Activated CD4-positive, alpha-beta T cell treated with anti-CD3 and anti-CD28 coated beads for 48 hours (primary cell): ENCODE measurements around the gene TECTA.
"Not testable (repeated sequence)": the region's sequence is repeated elsewhere in the genome, so short reads cannot be mapped to it uniquely, and the experiment has no call there.

Source experiments
- DNase-seq: peaks from one replicate; pipeline ENCODE4 v3.0.0-alpha.2; 2020

The TECTA gene

DNA sequence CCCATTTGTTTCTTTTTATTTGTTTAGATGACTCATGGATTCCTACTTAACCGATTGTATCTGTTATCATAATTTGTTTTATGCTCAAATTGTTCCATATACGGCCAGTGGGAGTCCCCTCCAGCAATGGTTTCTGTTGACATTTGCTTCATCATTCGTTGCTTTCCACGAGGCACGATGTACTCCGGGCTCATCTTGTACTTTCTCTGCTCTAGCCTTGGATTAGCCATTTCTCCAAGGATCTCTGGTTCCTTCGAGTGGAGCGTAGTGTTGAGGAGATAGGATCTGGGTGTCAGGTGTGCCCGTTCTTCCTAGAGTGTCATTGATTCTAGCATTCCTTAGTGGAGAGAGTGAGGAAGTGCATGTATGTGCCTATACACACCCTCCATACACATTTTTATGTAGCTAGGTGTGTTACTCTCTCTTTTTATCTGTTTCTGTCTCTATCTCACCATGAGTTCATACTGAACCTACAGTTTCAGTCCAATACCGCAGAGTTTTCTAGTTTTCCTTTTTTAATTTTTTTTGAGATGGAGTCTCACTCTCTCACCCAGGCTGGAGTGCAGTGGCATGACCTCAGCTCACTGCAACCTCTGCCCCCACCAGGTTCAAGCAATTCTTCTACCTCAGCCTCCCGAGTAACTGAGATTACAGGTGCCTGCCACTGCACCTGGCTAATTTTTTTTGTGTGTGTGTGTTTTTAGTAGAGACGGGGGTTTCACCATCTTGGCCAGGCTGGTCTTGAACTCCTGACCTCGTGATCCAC is 31.4 kb downstream of the TECTA start:
- DNase-seq = no peak

GRCh38 chr11:121134741-121135312 is 33.8 kb downstream of the TECTA start:
- no peak for DNase-seq

GRCh38 chr11:121137005-121137404 is 36.0 kb downstream of the TECTA start:
- no peak for DNase-seq

DNA sequence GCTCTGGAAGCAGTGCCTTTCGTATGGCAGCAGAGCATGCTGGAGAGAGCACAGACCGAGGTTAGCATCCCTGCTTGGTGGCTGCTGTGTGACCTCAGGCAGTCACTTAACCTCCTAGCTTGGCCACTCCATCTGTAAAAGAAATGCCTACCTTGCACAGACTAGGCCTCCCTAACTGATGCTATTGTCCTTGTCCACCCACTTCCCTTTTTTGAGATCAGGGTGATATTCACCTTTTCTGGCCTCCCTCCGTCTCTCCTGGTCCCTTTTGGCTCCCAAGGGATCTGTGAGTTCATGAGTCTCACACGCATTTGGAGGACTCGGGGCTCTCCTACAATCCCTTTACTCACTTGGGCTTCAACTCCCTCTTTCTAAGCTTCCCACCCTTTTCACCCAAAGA is 37.2 kb downstream of the TECTA start:
- no peak for DNase-seq

- DNase-seq = no peak
Observed at GRCh38 chr11:121140369-121140768, 39.3 kb downstream of the TECTA start.

- DNase-seq = no peak
Observed at GRCh38 chr11:121141066-121141465, 40.0 kb downstream of the TECTA start.

DNA sequence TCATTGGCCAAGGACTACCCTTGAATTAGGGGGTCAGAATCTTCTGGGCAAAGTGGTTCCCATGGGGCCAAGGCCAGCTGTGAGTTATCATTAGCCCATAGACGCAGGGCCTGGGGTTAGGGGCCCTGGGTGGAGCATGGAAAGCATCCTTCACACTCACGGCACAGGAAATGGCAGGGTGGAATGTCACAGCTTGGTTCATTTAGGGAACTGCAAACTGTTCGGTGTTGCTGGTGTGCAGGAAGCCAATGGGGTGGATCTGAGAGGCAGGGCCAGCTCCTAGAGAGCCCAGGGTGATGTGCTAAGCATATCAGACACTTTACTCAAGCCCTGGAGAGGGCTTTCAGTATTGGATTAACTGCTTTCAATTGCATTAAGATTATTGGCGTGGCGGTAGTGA is 42.9 kb downstream of the TECTA start:
- DNase-seq = no peak

- no peak for DNase-seq
Observed at GRCh38 chr11:121144723-121145122, 43.7 kb downstream of the TECTA start.

- no peak for DNase-seq
Observed at GRCh38 chr11:121145826-121146225, 44.8 kb downstream of the TECTA start.

DNA sequence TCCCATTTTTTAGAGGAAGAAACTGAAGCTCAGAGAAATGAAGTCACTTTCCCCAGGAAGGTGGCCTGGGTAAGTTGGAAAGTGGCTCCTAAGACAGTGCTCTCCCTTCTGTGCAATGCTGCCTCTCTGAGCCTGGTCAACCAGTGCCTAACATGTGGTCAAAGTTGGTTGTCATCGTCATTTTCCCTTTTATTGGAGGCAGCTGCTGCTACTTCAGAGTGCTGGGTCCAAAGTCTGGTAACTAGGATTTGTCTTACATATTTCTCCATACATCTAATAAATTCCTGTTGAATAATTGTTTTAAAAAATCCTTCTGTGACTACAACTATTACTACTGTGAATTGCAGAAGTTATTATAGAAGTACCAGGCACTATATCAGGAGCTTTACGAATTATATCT is 48.1 kb downstream of the TECTA start:
- DNase-seq = no peak

- no peak for DNase-seq
Observed at GRCh38 chr11:121151207-121151688, 50.2 kb downstream of the TECTA start.

DNA sequence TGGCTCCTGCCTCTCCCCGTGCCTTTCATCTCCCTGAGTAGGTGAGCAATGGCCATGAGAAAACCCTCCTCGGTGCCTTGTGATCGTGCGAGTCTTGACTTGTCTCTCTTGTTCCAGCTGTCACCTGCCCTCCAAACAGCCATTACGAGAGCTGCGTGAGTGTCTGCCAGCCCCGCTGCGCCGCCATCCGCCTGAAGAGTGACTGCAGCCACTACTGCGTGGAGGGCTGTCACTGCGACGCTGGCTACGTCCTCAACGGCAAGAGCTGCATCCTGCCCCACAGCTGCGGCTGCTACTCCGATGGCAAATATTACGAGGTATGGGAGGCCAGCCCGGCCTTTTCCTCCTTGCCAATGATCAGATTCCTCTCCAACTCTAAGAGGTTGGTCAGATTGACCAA is 51.7 kb downstream of the TECTA start:
- DNase-seq = no peak

DNA sequence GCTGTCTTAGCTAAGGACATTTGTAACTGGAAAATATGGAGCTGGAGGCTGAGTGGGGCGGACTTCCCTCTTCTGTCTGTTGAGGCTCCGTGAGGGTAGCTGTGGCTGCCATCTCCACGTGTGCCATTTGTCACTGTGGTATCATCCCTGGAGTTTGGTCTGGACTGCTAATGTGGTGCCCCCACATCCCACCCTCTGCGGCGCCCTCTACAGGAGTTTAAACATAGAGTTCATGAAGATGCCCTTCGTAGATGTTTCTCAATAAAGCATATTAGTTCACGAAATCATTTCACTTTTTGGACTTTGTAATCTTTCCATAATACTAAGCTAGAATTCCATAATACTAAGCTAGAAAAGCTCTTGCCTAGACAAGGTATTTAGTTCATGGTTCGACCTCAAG is 52.4 kb downstream of the TECTA start:
- no peak for DNase-seq

DNA sequence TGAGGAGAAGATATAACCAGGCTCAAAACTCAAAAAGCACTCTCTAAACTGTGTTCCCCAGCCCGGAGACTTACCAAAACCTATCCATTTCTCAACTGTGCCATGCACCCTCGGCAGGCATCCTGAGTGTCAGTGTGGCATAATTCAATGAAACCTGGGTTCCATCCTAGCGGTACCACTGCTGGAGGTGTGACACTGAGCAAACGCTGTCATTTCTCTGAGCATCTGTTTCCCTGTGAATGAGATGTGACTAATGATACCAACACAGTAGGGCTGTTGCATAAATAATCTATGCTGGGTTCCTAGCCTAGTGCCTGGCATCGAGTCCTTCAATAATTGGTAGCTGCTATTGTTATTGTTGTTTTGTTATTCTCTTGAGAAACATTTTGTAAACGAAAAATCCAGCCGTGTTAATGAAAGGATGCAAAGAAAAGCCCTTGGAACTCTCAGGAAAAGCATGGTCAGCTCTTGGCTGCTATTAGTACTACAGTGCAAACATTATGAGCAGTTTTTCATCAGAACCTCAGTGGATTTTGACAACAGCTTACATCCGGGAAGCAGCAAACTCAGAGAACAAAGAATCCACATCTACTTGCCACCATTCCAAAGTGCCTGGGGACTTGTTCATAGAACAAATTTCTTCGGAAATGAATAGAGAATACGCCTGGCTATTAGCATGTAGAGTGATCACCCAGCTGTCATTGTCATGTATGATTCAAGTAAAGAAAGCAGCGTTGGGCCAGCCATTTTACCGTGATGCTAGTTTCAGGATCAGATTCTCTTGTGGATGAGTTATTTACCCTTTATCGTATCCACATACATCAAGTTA is 53.7 kb downstream of the TECTA start:
- no peak for DNase-seq

- no peak for DNase-seq
Observed at GRCh38 chr11:121157756-121158155, 56.7 kb downstream of the TECTA start.

- no peak for DNase-seq
Observed at GRCh38 chr11:121159741-121160140, 58.7 kb downstream of the TECTA start.

GRCh38 chr11:121161349-121161917 is 60.4 kb downstream of the TECTA start:
- no peak for DNase-seq

- DNase-seq = peak; percentile 19
Observed at GRCh38 chr11:121163658-121164308, 62.7 kb downstream of the TECTA start.

DNA sequence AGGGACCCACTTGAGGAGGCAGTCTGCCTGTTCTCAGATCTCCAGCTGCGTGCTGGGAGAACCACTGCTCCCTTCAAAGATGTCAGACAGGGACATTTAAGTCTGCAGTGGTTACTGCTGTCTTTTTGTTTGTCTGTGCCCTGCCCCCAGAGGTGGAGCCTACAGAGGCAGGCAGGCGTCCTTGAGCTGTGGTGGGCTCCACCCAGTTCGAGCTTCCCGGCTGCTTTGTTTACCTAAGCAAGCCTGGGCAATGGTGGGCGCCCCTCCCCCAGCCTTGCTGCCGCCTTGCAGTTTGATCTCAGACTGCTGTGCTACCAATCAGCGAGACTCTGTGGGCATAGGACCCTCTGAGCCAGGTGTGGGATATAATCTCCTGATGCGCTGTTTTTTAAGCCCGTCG is 76.6 kb downstream of the TECTA start:
- not testable (repeated sequence) for DNase-seq

DNA sequence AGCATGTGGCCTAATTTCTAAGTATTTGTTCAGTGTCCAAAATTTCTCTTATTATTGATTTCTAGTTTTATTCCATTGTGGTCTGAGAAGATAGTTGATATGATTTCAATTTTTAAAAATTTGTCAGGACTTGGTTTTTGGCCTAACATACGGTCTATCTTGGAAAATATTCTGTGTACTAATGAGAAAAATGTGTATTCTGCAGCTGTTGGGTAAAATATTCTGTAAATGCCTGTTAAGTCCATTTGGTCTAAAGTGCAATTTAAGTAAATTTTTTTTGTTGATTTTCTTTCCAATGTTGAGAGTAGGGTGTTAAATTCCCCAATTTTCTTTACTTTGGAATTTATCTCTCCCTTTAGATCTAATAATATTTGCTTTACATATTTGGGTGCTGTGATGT is 78.3 kb downstream of the TECTA start:
- DNase-seq = no peak

- no peak for DNase-seq
Observed at GRCh38 chr11:121180183-121180582, 79.1 kb downstream of the TECTA start.

- no peak for DNase-seq
Observed at GRCh38 chr11:121188776-121189175, 87.7 kb downstream of the TECTA start.

- no peak for DNase-seq
Observed at GRCh38 chr11:121191818-121192217, 90.8 kb downstream of the TECTA start.
